Camera-type eye (tissue), 1 donor: ENCODE measurements around the gene TTC22. TPM values are rescaled to one million over a fixed set of nuclear protein-coding genes. Genes with fewer than 3 reads are reported as not detected.

Source experiments
- total RNA-seq: library from RNA; depleted of rRNA; stranded (reverse); fragments of >200 nt; gene quantifications from one replicate; pipeline ENCODE4 v1.2.3, GENCODE V29; 2014

TTC22 gene
- total RNA-seq, result 3.2 TPM

GRCh38 chr1:54800899-54801759, at the start of gene TTC22:
Gene TTC22 (minus strand): TSS chr1:54801323. CDS start chr1:54801163, 160 bp downstream.

DNA sequence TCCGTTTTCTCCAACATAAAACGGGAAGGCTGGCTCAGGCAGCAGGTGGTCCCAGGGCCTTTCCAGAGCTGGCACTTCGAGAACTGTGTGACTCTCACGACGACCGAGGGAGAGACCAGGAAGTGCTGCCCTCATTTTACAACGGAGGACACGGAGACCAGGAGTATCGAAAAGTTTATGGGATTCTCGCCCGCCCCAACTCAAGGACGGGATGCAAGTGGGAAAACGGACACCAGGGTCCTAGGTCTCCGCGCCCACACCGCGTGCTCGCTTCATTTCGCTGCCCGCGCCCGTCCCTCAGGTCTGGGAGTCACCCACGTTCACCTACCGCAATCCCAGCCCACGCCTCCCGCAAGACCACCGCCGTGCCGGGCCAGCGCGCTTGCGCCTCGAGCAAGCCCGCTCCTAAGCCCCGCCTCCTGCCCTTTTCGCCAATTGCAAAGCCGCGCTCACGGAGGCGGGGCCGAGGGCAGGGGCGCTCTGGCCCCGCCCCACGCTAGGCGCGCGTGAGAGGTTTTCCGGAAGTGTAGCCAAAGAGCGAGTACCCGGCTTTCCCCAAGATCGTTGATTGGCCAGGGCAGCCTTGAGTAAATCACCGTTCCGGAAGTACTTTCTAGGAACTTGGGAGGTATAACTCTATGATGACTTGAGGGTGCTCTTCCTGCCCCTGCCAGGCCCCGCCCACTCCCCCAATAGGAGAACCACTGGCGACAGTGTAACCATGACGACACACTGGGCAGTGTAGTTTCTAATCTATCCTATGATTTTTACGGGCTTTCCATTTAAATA, 36.8 kb downstream of the TTC22 start, which contains the start of gene PARS2:
PARS2 (minus strand) TSS at position 391 of the 789 bp plus-strand sequence. CDS start 5,362 bp downstream, outside the sequence.

Other genes starting within 250 kb of the TTC22 start
- gene FAM151A, start 177.8 kb downstream of the TTC22 start, total RNA-seq, result not detected
- 8.5 TPM for gene MROH7, start 159.5 kb downstream of the TTC22 start, total RNA-seq
- 28.6 TPM for gene TTC4, start 85.5 kb downstream of the TTC22 start, total RNA-seq
- 8.4 TPM for gene PARS2, start 36.8 kb downstream of the TTC22 start, total RNA-seq
- gene DHCR24, start 85.9 kb upstream of the TTC22 start, total RNA-seq, result 34.9 TPM
- 0.71 TPM for gene TMEM61, start 179.3 kb upstream of the TTC22 start, total RNA-seq
- gene BSND, start 197.6 kb upstream of the TTC22 start, total RNA-seq, result not detected
- 1.1 TPM for gene PCSK9, start 238.2 kb upstream of the TTC22 start, total RNA-seq